H1 (cell line): Measurements from ENCODE around the gene TMEM125. TPM values are rescaled to one million over a fixed set of nuclear protein-coding genes. Genes with fewer than 3 reads are reported as not detected.

Experiments
- CTCF ChIA-PET: fragments of 300-600 bp; sonication (Branson Sonifier 250); formaldehyde crosslinking; loops from one replicate; lab custom pipeline; 2021; ENCODE audit not compliant: partially characterized antibody; lab: Charles Lee
- POLR2A ChIA-PET: fragments of 300-600 bp; sonication (Branson Sonifier 250); formaldehyde crosslinking; loops from one replicate; lab custom pipeline; 2021; ENCODE audit warnings: inconsistent platforms; ENCODE audit not compliant: partially characterized antibody; lab: Charles Lee
- DNase-seq, 2 experiments: peaks; one replicate each; pipeline versions ENCODE4 v3.0.0 to v3.0.0-alpha.2; 2010 to 2022; ENCODE audit warnings: low spot score in 2 of 2, low read depth in 1 of 2, mixed read lengths in 1 of 2
- FAIRE-seq: peaks from 2 replicates; lab custom pipeline; 2011; peaks lifted over from hg19 to GRCh38; lab: Jason Lieb, UNC
- H2AFZ ChIP-seq: 2 replicates; pipeline ENCODE4 v1.8.1; 2012; ENCODE audit warnings: low read length, inconsistent platforms
- H2AK5ac ChIP-seq: 2 replicates; pipeline ENCODE4 v1.6.1; 2013; ENCODE audit warnings: low read depth, low read length
- H2BK120ac ChIP-seq: replicated peaks from 2 replicates; pipeline ENCODE3; 2013; ENCODE audit warnings: low read depth, low read length, inconsistent platforms
- H2BK12ac ChIP-seq: 2 replicates; pipeline ENCODE4 v1.6.1; 2013; ENCODE audit warnings: low read depth, low read length
- H2BK15ac ChIP-seq: 2 replicates; pipeline ENCODE4 v1.6.1; 2013; ENCODE audit warnings: low read length
- H2BK20ac ChIP-seq: 2 replicates; pipeline ENCODE4 v1.6.1; 2013; ENCODE audit warnings: low read length
- H2BK5ac ChIP-seq: 2 replicates; pipeline ENCODE4 v1.6.1; 2013; ENCODE audit warnings: low read depth, low read length
- H3K14ac ChIP-seq: 2 replicates; pipeline ENCODE4 v1.6.1; 2013; ENCODE audit warnings: inconsistent platforms; ENCODE audit not compliant: insufficient read length
- H3K18ac ChIP-seq: 2 replicates; pipeline ENCODE4 v1.6.1; 2013; ENCODE audit warnings: low read length; ENCODE audit errors: extremely low read depth
- H3K23ac ChIP-seq: 2 replicates; pipeline ENCODE4 v1.6.1; 2013; ENCODE audit warnings: inconsistent platforms; ENCODE audit not compliant: insufficient read length
- H3K23me2 ChIP-seq: 2 replicates; pipeline ENCODE4 v1.6.1; 2013; ENCODE audit warnings: low read depth, low read length
- H3K27ac ChIP-seq: 2 replicates; pipeline ENCODE4 v1.6.1; 2011; ENCODE audit warnings: low read depth, low read length, inconsistent platforms
- H3K27me3 ChIP-seq, 4 experiments: replicated peaks in 1 of 4; 1 replicate in 1 of 4; 2 replicates in 3 of 4; pipeline versions ENCODE4 v1.6.1 to v1.8.1; 2011 to 2013; ENCODE audit warnings: low read length in 3 of 4, mild to moderate bottlenecking in 3 of 4, inconsistent platforms in 2 of 4, mixed read lengths in 2 of 4, moderate library complexity in 1 of 4; ENCODE audit not compliant: control insufficient read depth in 3 of 4, insufficient read depth in 3 of 4; ENCODE audit errors: extremely low read depth in 1 of 4
- H3K36me3 ChIP-seq, 4 experiments: 2 replicates each; pipeline versions ENCODE4 v1.6.1 to v1.8.1; 2011 to 2013; ENCODE audit warnings: mild to moderate bottlenecking in 4 of 4, low read length in 3 of 4, moderate library complexity in 2 of 4, control low read depth in 1 of 4, inconsistent platforms in 1 of 4; ENCODE audit not compliant: insufficient read depth in 4 of 4, control insufficient read depth in 2 of 4
- H3K4ac ChIP-seq: replicated peaks from 2 replicates; pipeline ENCODE3; 2013; ENCODE audit warnings: low read length, low read depth, mixed read lengths, inconsistent platforms; ENCODE audit not compliant: insufficient read length
- H3K4me1 ChIP-seq, 4 experiments: replicated peaks in 1 of 4; 1 replicate in 1 of 4; 2 replicates in 3 of 4; pipeline versions ENCODE4 v1.6.1 to v1.8.1; 2011 to 2013; ENCODE audit warnings: low read length in 3 of 4, inconsistent platforms in 2 of 4, mixed read lengths in 1 of 4; ENCODE audit not compliant: insufficient read depth in 4 of 4, control insufficient read depth in 3 of 4
- H3K4me2 ChIP-seq, 2 experiments: 2 replicates each; pipeline versions ENCODE4 v1.6.1 to v1.8.1; 2011 to 2013; ENCODE audit warnings: low read depth in 2 of 2, low read length in 2 of 2, control low read depth in 1 of 2, inconsistent platforms in 1 of 2, mild to moderate bottlenecking in 1 of 2; ENCODE audit not compliant: insufficient read depth in 1 of 2
- H3K4me3 ChIP-seq, 4 experiments: fragments of 200-600, 300-600 bp in 1 of 4; sonication (generic), shearing (Covaris generic), sonication (Bioruptor Twin) in 1 of 4; 2 replicates each; pipeline versions ENCODE4 v1.5.1 to v1.8.1; 2011 to 2016; ENCODE audit warnings: low read length in 4 of 4, low read depth in 3 of 4, control low read depth in 2 of 4, inconsistent platforms in 2 of 4, mild to moderate bottlenecking in 2 of 4, mixed read lengths in 1 of 4, moderate library complexity in 1 of 4; ENCODE audit not compliant: insufficient read depth in 2 of 4; ENCODE audit errors: extremely low read depth in 1 of 4
- H3K56ac ChIP-seq: replicated peaks from 2 replicates; pipeline ENCODE3; 2013; ENCODE audit warnings: low read depth, mild to moderate bottlenecking, mixed read lengths, low read length, inconsistent platforms; ENCODE audit not compliant: insufficient read length
- H3K79me1 ChIP-seq: 2 replicates; pipeline ENCODE4 v1.6.1; 2013; ENCODE audit warnings: low read depth, low read length, control low read depth
- H3K79me2 ChIP-seq, 2 experiments: 2 replicates each; pipeline versions ENCODE4 v1.6.1 to v1.8.1; 2012 to 2013; ENCODE audit warnings: low read length in 2 of 2, mild to moderate bottlenecking in 2 of 2, inconsistent platforms in 1 of 2; ENCODE audit not compliant: insufficient read depth in 2 of 2, control insufficient read depth in 1 of 2
- H3K9ac ChIP-seq, 4 experiments: replicated peaks in 1 of 4; 1 replicate in 1 of 4; 2 replicates in 3 of 4; pipeline versions ENCODE4 v1.6.1 to v1.8.1; 2011 to 2013; ENCODE audit warnings: low read depth in 3 of 4, low read length in 3 of 4, control low read depth in 2 of 4, mild to moderate bottlenecking in 2 of 4, moderate library complexity in 2 of 4, inconsistent platforms in 1 of 4; ENCODE audit errors: extremely low read depth in 1 of 4
- H3K9me3 ChIP-seq, 2 experiments: 2 replicates each; pipeline versions ENCODE4 v1.6.1 to v1.8.1; 2012 to 2013; ENCODE audit warnings: mild to moderate bottlenecking in 2 of 2, moderate library complexity in 2 of 2, control low read depth in 1 of 2, inconsistent platforms in 1 of 2, low read depth in 1 of 2, low read length in 1 of 2, mixed read lengths in 1 of 2; ENCODE audit not compliant: insufficient read depth in 2 of 2
- H4K20me1 ChIP-seq, 2 experiments: replicated peaks in 1 of 2; 2 replicates each; pipeline versions ENCODE3 to v1.8.1; 2011 to 2013; ENCODE audit warnings: inconsistent platforms in 2 of 2, low read length in 2 of 2, mild to moderate bottlenecking in 1 of 2; ENCODE audit not compliant: insufficient read depth in 2 of 2, control insufficient read depth in 1 of 2
- H4K5ac ChIP-seq: 2 replicates; pipeline ENCODE4 v1.6.1; 2013; ENCODE audit warnings: low read length, low read depth, mixed read lengths, inconsistent platforms; ENCODE audit not compliant: insufficient read length
- H4K8ac ChIP-seq: 2 replicates; pipeline ENCODE4 v1.8.0; 2013; ENCODE audit warnings: mild to moderate bottlenecking, moderate library complexity, low read length, inconsistent platforms; ENCODE audit not compliant: insufficient read depth; ENCODE audit errors: extremely low read depth
- H4K91ac ChIP-seq: replicated peaks from 2 replicates; pipeline ENCODE3; 2013; ENCODE audit warnings: low read length, mixed read lengths, inconsistent platforms; ENCODE audit not compliant: insufficient read length
- KDM1A ChIP-seq: fragments of 200-600, 300-600 bp; sonication (generic); IDR thresholded peaks from 2 replicates; pipeline ENCODE4 v1.7.1; 2016; ENCODE audit warnings: mild to moderate bottlenecking, low read length, borderline replicate concordance
- KDM5A ChIP-seq: fragments of 200-600 bp; IDR thresholded peaks from 2 replicates; pipeline ENCODE4 v1.7.1; 2012; ENCODE audit warnings: mild to moderate bottlenecking, low read length, inconsistent platforms, mixed read lengths
- POLR2AphosphoS5 ChIP-seq: IDR thresholded peaks from 2 replicates; pipeline ENCODE4 v1.6.1; 2011; ENCODE audit warnings: low read depth, low read length
- POU5F1 ChIP-seq: IDR thresholded peaks from 2 replicates; pipeline ENCODE4 v1.6.1; 2011; ENCODE audit warnings: low read depth, mild to moderate bottlenecking, low read length, moderate library complexity
- SRF ChIP-seq: IDR thresholded peaks from 2 replicates; pipeline ENCODE4 v1.6.1; 2011; ENCODE audit warnings: mild to moderate bottlenecking, low read depth, low read length, moderate library complexity
- TAF1 ChIP-seq: IDR thresholded peaks from 2 replicates; pipeline ENCODE4 v1.6.1; 2011; ENCODE audit warnings: mild to moderate bottlenecking, low read depth, low read length
- TAF7 ChIP-seq: optimal IDR thresholded peaks from 2 replicates; pipeline ENCODE3; 2011; ENCODE audit warnings: low read depth, mild to moderate bottlenecking, inconsistent platforms, low read length, moderate library complexity, borderline replicate concordance
- WGBS, 2 experiments: shearing (Covaris generic) in 1 of 2; methylation state at CpG; one replicate each; pipeline versions ENCODE4 v1.1.6 to v1.1.7; 2013 to 2015; ENCODE audit warnings: low lambda C conversion rate in 2 of 2, mixed read lengths in 2 of 2, inconsistent platforms in 1 of 2, low coverage in 1 of 2, missing lambda C conversion rate in 1 of 2; ENCODE audit not compliant: insufficient replicate concordance in 2 of 2, insufficient coverage in 1 of 2, insufficient read length in 1 of 2; ENCODE audit errors: extremely low coverage in 1 of 2, missing lambda C conversion rate in 1 of 2; 5-methylcytosine and 5-hydroxymethylcytosine counted together
- polyA plus RNA-seq, 7 experiments: library from polyadenylated mRNA; depleted of rRNA in 3 of 7; stranded (reverse) in 5 of 7; unstranded in 2 of 7; fragments of >200 nt in 5 of 7; fragments of 200-250 nt in 2 of 7; gene quantifications; 1 replicate in 5 of 7; 2 replicates in 1 of 7; 4 replicates in 1 of 7; pipeline versions ENCODE4 v1.2.1 to v1.2.3, GENCODE V29; 2011 to 2013; ENCODE audit warnings: missing spikeins in 2 of 7, mixed read lengths in 2 of 7
- total RNA-seq: library from RNA; stranded (reverse); fragmentation: NEBNext Ultra II Directional; extraction: Animal tissue kit (Norgen Biotek cat#: 25700); gene quantifications from 2 replicates; pipeline ENCODE4 v1.2.1, GENCODE V29; 2021

TMEM125 gene
- total and polyA plus RNA-seq, 2 of the 8 experiments (the other 6 are each of a cell fraction or from before 2014, with no cell fraction given): 26.5 to 46.7 TPM

DNA sequence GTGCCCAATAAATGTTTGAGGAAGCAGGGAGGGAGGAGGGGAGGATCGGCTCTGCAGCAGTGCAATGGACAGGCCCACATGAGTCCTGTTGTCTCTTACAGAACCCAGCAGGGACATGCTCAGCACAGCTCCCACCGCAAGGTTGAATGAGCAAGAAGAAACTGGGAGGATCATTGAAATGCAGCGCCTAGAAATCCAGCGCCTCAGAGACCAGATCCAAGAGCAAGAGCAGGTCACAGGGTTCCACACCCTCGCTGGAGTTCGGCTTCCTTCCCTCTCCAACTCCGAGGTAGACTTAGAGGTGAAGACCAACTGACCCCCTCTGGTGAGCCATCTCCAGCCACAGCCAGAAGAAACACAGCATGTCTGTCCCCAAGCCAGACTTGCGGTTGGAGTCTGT lies 15.9 kb upstream of the TMEM125 start:
- Histone ChIP-seq H3K27me3 (no peaks in the 10 kb centered on the region), H3K4me3 (no peak overlapping the region), H3K27ac (no peak overlapping the region), H4K5ac (no peak overlapping the region), H3K14ac (no peak overlapping the region), H3K23me2 (no peaks in the 10 kb centered on the region), H4K91ac (no peak overlapping the region), H2BK5ac (no peak overlapping the region), H3K18ac (no peak overlapping the region), H3K9me3 (peaks cover 19 to 47% of the 10 kb centered on the region in 2 experiments; a peak in 3 of 4 replicates), H3K36me3 (no peaks in the 10 kb centered on the region), H2AK5ac (no peak overlapping the region), H3K79me2 (no peaks in the 10 kb centered on the region), H2BK120ac (no peak overlapping the region), H2BK20ac (no peak overlapping the region), H3K23ac (no peak overlapping the region), H2BK15ac (no peak overlapping the region), H4K8ac (no peak overlapping the region), H2AFZ (no peak overlapping the region), H3K4me1 (no peaks in the 10 kb centered on the region), H4K20me1 (no peaks in the 10 kb centered on the region), H3K9ac (no peak overlapping the region), H3K79me1 (no peaks in the 10 kb centered on the region), H2BK12ac (no peak overlapping the region), H3K4ac (no peak overlapping the region), H3K56ac (no peak overlapping the region), H3K4me2 (no peak overlapping the region)
- ChIA-PET POLR2A (no interaction called here), CTCF (interaction anchor here (0.8 kb wide), 1 partner anchor 32 kb away, joined by 3 read pairs; no protein-coding TSS in a partner anchor)
- WGBS, 2 experiments: 87% methylated on average over 8 of the region's 8 CpGs; no CpG with 5 or more reads in 1 of the 2 experiments
- no peak for FAIRE-seq
- DNase-seq: no peak
- TF ChIP-seq KDM1A (no peak), KDM5A (no peak), TAF7 (no peak), POU5F1 (no peak), SRF (no peak), POLR2AphosphoS5 (no peak), TAF1 (no peak)
